Effector memory CD4-positive, alpha-beta T cell (primary cell): ENCODE data around the gene MTERF4.

Source experiments
- DNase-seq, 3 donors: peaks; one replicate each; pipeline ENCODE4 v3.0.0-alpha.2; 2020
- H3K27ac ChIP-seq: 2 replicates; pipeline ENCODE4 v1.7.0; 2013; ENCODE audit warnings: mild to moderate bottlenecking, low read length, moderate library complexity; ENCODE audit not compliant: insufficient read depth, poor library complexity, severe bottlenecking
- H3K27me3 ChIP-seq: replicated peaks from 2 replicates; pipeline ENCODE4 v1.7.0; 2013; ENCODE audit warnings: mild to moderate bottlenecking, low read length; ENCODE audit not compliant: insufficient read depth, control insufficient read depth, poor library complexity, severe bottlenecking
- H3K36me3 ChIP-seq: 2 replicates; pipeline ENCODE4 v1.7.0; 2013; ENCODE audit warnings: mild to moderate bottlenecking, low read length, moderate library complexity; ENCODE audit not compliant: control insufficient read depth, insufficient read depth
- H3K4me1 ChIP-seq: 2 replicates; pipeline ENCODE4 v1.7.0; 2013; ENCODE audit warnings: low read length, mild to moderate bottlenecking; ENCODE audit not compliant: control insufficient read depth, insufficient read depth, poor library complexity, severe bottlenecking
- H3K4me3 ChIP-seq: 2 replicates; pipeline ENCODE4 v1.7.0; 2013; ENCODE audit warnings: low read length, low read depth, mild to moderate bottlenecking; ENCODE audit not compliant: insufficient read depth, poor library complexity, severe bottlenecking
- H3K9me3 ChIP-seq: 2 replicates; pipeline ENCODE4 v1.7.0; 2013; ENCODE audit warnings: mild to moderate bottlenecking, low read length, moderate library complexity; ENCODE audit not compliant: control insufficient read depth

MTERF4 gene

GRCh38 chr2:241050624-241051577 is 51.2 kb downstream of the MTERF4 start:
- Histone ChIP-seq H3K4me1 (no peaks in the 10 kb centered on the region), H3K27ac (no peak overlapping the region), H3K36me3 (no peaks in the 10 kb centered on the region), H3K27me3 (no peaks in the 10 kb centered on the region), H3K4me3 (no peak overlapping the region), H3K9me3 (no peaks in the 10 kb centered on the region)
- DNase-seq: no peak

- H3K27ac ChIP-seq: no peak overlapping the region
- no peaks in the 10 kb centered on the region for H3K9me3 ChIP-seq
- no peaks in the 10 kb centered on the region for H3K4me1 ChIP-seq
- no peaks in the 10 kb centered on the region for H3K36me3 ChIP-seq
- no peak overlapping the region for H3K4me3 ChIP-seq
- no peaks in the 10 kb centered on the region for H3K27me3 ChIP-seq
- no peak for DNase-seq
Observed at GRCh38 chr2:241049739-241050623, 52.1 kb downstream of the MTERF4 start.

- DNase-seq: no peak
- no peaks in the 10 kb centered on the region for H3K27me3 ChIP-seq
- no peak overlapping the region for H3K4me3 ChIP-seq
- H3K36me3 ChIP-seq: no peaks in the 10 kb centered on the region
- H3K9me3 ChIP-seq: no peaks in the 10 kb centered on the region
- no peak overlapping the region for H3K27ac ChIP-seq
- no peaks in the 10 kb centered on the region for H3K4me1 ChIP-seq
Observed at GRCh38 chr2:241048949-241049343, 53.1 kb downstream of the MTERF4 start.

- no peak overlapping the region for H3K27ac ChIP-seq
- H3K9me3 ChIP-seq: no peaks in the 10 kb centered on the region
- no peaks in the 10 kb centered on the region for H3K36me3 ChIP-seq
- H3K4me3 ChIP-seq: no peak overlapping the region
- no peak for DNase-seq
- no peaks in the 10 kb centered on the region for H3K27me3 ChIP-seq
- no peaks in the 10 kb centered on the region for H3K4me1 ChIP-seq
Observed at GRCh38 chr2:241048149-241048948, 53.7 kb downstream of the MTERF4 start.

- Histone ChIP-seq H3K4me3 (no peak overlapping the region), H3K9me3 (no peaks in the 10 kb centered on the region), H3K4me1 (no peaks in the 10 kb centered on the region), H3K27ac (no peak overlapping the region), H3K36me3 (no peaks in the 10 kb centered on the region), H3K27me3 (no peaks in the 10 kb centered on the region)
- no peak for DNase-seq
Observed at GRCh38 chr2:241047253-241048010, 54.7 kb downstream of the MTERF4 start.
